Heart left ventricle (tissue), 16 donors: Measurements from ENCODE around the gene SDSL. TPM values are rescaled to one million over a fixed set of nuclear protein-coding genes. Genes with fewer than 3 reads are reported as not detected.

Source experiments
- ATAC-seq, 4 donors: fragments of 200-7000 bp; cut with Tn5 transposase; one replicate each; pipeline ENCODE4 v1.9.1; 2020 to 2022; ENCODE audit warnings: moderate library complexity in 4 of 4, mild to moderate bottlenecking in 3 of 4, moderate number of reproducible peaks in 1 of 4
- DNase-seq, 5 donors: peaks; one replicate each; pipeline ENCODE4 v3.0.0-alpha.2; 2020
- H3K27ac ChIP-seq, 12 donors: fragments of 200-600 bp; sonication (generic) in 4 of 12; one replicate each; pipeline versions ENCODE4 v1.5.0 to v1.8.0; 2016 to 2022; ENCODE audit warnings: mild to moderate bottlenecking in 2 of 12
- H3K27me3 ChIP-seq, 9 donors: fragments of 200-600 bp; sonication (generic) in 2 of 9; one replicate each; pipeline versions ENCODE4 v1.5.1 to v1.8.0; 2016 to 2022; ENCODE audit warnings: mild to moderate bottlenecking in 3 of 9
- H3K36me3 ChIP-seq, 9 donors: fragments of 200-600 bp; sonication (generic) in 2 of 9; one replicate each; pipeline versions ENCODE4 v1.5.0 to v1.8.0; 2018 to 2022; ENCODE audit warnings: mild to moderate bottlenecking in 2 of 9
- H3K4me1 ChIP-seq, 12 donors: fragments of 200-600 bp; sonication (generic) in 4 of 12; one replicate each; pipeline versions ENCODE4 v1.5.0 to v1.8.0; 2016 to 2022; ENCODE audit warnings: mild to moderate bottlenecking in 3 of 12
- H3K4me3 ChIP-seq, 12 donors: fragments of 200-600 bp; sonication (generic) in 4 of 12; one replicate each; pipeline versions ENCODE4 v1.5.0 to v1.8.0; 2017 to 2022; ENCODE audit warnings: mild to moderate bottlenecking in 9 of 12, moderate library complexity in 4 of 12
- H3K9me3 ChIP-seq, 12 donors: fragments of 200-600 bp; sonication (generic) in 4 of 12; one replicate each; pipeline versions ENCODE4 v1.5.0 to v1.8.0; 2016 to 2022; ENCODE audit warnings: mild to moderate bottlenecking in 1 of 12
- CTCF ChIP-seq, 12 donors: fragments of 200-600 bp; sonication (generic) in 4 of 12; IDR thresholded peaks; one replicate each; pipeline versions ENCODE4 v1.5.0 to v1.8.0; 2018 to 2022; ENCODE audit warnings: antibody characterized with exemption in 12 of 12, mild to moderate bottlenecking in 5 of 12
- POLR2A ChIP-seq, 2 donors: fragments of 450-650 bp; IDR thresholded peaks; one replicate each; pipeline ENCODE4 v1.6.1; 2017; ENCODE audit warnings: antibody characterized with exemption in 2 of 2, mild to moderate bottlenecking in 2 of 2, moderate library complexity in 2 of 2
- WGBS, 4 donors: extraction: QIAGEN DNeasy Blood & Tissue Kit in 2 of 4; methylation state at CpG; one replicate each; pipeline versions ENCODE4 v1.1.5 to v1.1.7; 2013 to 2018; 5-methylcytosine and 5-hydroxymethylcytosine counted together
- intact Hi-C, 10 donors: fragments of 100-400 bp; cut with DNase I; formaldehyde crosslinking; loops; one replicate each; pipeline versions ENCODE4 v1.11.1 to v1.14.2; 2022
- polyA plus RNA-seq, 2 donors: library from polyadenylated mRNA; stranded (reverse); fragments of 200-250 nt; gene quantifications; one replicate each; pipeline ENCODE4 v1.2.3, GENCODE V29; 2013
- total RNA-seq, 9 donors: library from RNA; depleted of rRNA in 2 of 9; stranded (reverse); fragments of >200 nt in 2 of 9; fragmentation: NEBNext Ultra II Directional in 3 of 9; extraction: Animal tissue kit (Norgen Biotek cat#: 25700) in 3 of 9; gene quantifications; one replicate each; pipeline versions ENCODE4 v1.1.0 to v1.2.4, GENCODE V29; 2016 to 2023
- donor health status: ischemic (EF 13 %, LVEDD 7.1; RV severe dilation, severe dysfunction).
- donor health status: healthy with polysubstance abuse.
- donor health status: DM: no; HTN: yes; CAD: no.
- donor health status: DM: no; HTN: no; CAD: no.
- donor health status: ischemic (EF 25% LVEDD 6.9; RV normal size, moderate dysfunction).
- donor health status: ischemic (EF 25% LVEDD 5.7; RV mildly dilated, moderate dysfunction).
- donor health status: healthy.
- donor health status: DM: yes; HTN: yes; CAD: no.
- donor health status: ischemic (EF 35%, LVEDD 5.7; RV mildly dilated, moderate dysfunction).
- donor health status: nonischemic (EF 11% LVEDD 7.7; RV severe dilation, severe dysfunction).
- donor health status: DM: yes; HTN: yes; CAD: no.
- donor health status: PGD.
- donor health status: ischemic (EF 29% LVEDD 5.4; RV normal size, mild dysfunction).
- donor health status: nonischemic (EF 23%, LVEDD 6.1; RV moderate dilation, normal function).

SDSL gene
- total and polyA plus RNA-seq, 11 donors, result 2.5 to 21.0 (median 5.7) TPM

- Histone ChIP-seq H3K36me3 (no peaks in the 10 kb centered on the region), H3K27ac (no peak overlapping the region), H3K9me3 (no peaks in the 10 kb centered on the region), H3K4me3 (no peak overlapping the region), H3K27me3 (peaks cover 57 to 97% (median 92%) of the 10 kb centered on the region in 9 donors), H3K4me1 (peaks cover 0 to 16% (median under 1%) of the 10 kb centered on the region in 12 donors)
- WGBS, 4 donors, result 1 to 2% (median 2%) methylated on average over 27 to 41 of the region's 41 CpGs
- no peak for TF ChIP-seq POLR2A (IDR thresholded peaks at IDR 0.05)
- TF ChIP-seq CTCF (IDR thresholded peaks at IDR 0.05), result no peak
- no peak for DNase-seq
- no peak for ATAC-seq
- intact Hi-C loops, result no loop called here
These were observed 56.3 kb downstream of the SDSL start for GRCh38 chr12:113478351-113479011.

- H3K36me3 ChIP-seq, result no peaks in the 10 kb centered on the region
- ATAC-seq (no peak), DNase-seq (no peak)
- no peaks in the 10 kb centered on the region for H3K9me3 ChIP-seq
- H3K27ac ChIP-seq, result no peak overlapping the region
- WGBS, 4 donors, result 2 to 4% (median 3%) methylated on average over 11 of the region's 11 CpGs
- H3K27me3 ChIP-seq, result peaks cover 54 to 97% (median 85%) of the 10 kb centered on the region in 9 donors
- TF ChIP-seq POLR2A (IDR thresholded peaks at IDR 0.05) (no peak), CTCF (IDR thresholded peaks at IDR 0.05) (no peak)
- peaks cover 0 to 16% (median under 1%) of the 10 kb centered on the region in 12 donors for H3K4me1 ChIP-seq
- intact Hi-C loops, result no loop called here
- H3K4me3 ChIP-seq, result no peak overlapping the region
These were observed 57.0 kb downstream of the SDSL start for GRCh38 chr12:113479216-113479589.

- intact Hi-C loops, result no loop called here
- DNase-seq (peak in 2 of 5 donors; percentile 33 to 40), ATAC-seq (peak in 3 of 4 donors; percentile 39 to 58 (median 52))
- peaks cover 0 to 16% (median under 1%) of the 10 kb centered on the region in 12 donors for H3K4me1 ChIP-seq
- H3K27ac ChIP-seq, result no peak overlapping the region
- no peaks in the 10 kb centered on the region for H3K36me3 ChIP-seq
- TF ChIP-seq CTCF (IDR thresholded peaks at IDR 0.05) (no peak), POLR2A (IDR thresholded peaks at IDR 0.05) (no peak)
- no peak overlapping the region for H3K4me3 ChIP-seq
- WGBS, 4 donors, result 2 to 5% (median 4%) methylated on average over 57 to 61 of the region's 61 CpGs
- H3K9me3 ChIP-seq, result no peaks in the 10 kb centered on the region
- peaks cover 48 to 97% (median 80%) of the 10 kb centered on the region in 9 donors for H3K27me3 ChIP-seq
These were observed 57.6 kb downstream of the SDSL start for GRCh38 chr12:113479590-113480335.

GRCh38 chr12:113480336-113480971 is 58.3 kb downstream of the SDSL start:
- DNase-seq (no peak), ATAC-seq (no peak)
- Histone ChIP-seq H3K9me3 (no peaks in the 10 kb centered on the region), H3K27ac (no peak overlapping the region), H3K4me3 (no peak overlapping the region), H3K27me3 (peaks cover 42 to 96% (median 73%) of the 10 kb centered on the region in 9 donors), H3K36me3 (no peaks in the 10 kb centered on the region), H3K4me1 (peaks cover 0 to 16% (median under 1%) of the 10 kb centered on the region in 12 donors)
- intact Hi-C loops, result no loop called here
- TF ChIP-seq CTCF (IDR thresholded peaks at IDR 0.05) (no peak), POLR2A (IDR thresholded peaks at IDR 0.05) (no peak)
- WGBS, 4 donors, result 10 to 21% (median 16%) methylated on average over 9 of the region's 9 CpGs
